NCI-H345 treated with DMSO at 0.1 percent for 48 hours (cell line): Measurements from ENCODE around the gene AQR.
"Not testable (repeated sequence)": the region's sequence is repeated elsewhere in the genome, so short reads cannot be mapped to it uniquely, and the experiment has no call there.

ENCODE experiments used
- DNase-seq: peaks from one replicate; lab custom pipeline; 2025; ENCODE audit not compliant: unreplicated experiment; lab: John Stamatoyannopoulos, UW

AQR gene

DNA sequence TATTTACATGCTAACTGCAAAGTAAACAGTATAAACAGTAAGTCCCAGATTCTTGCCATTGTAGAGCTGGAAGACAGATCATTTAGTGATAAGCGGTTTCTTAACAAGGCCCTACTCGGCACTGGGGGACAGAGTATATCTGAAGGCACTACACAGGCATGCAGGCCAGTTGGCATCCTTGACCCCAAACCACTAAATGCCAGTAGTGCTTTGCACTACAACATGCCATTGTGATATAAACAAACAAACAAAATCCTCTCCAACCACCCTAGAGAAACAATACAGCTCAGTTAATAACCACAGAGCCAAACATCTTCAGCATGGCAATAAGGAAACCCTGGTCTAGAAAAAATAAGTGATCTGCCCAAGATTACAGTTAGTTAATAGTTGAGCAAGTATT is 5.3 kb downstream of the AQR start:
- no peak for DNase-seq

DNA sequence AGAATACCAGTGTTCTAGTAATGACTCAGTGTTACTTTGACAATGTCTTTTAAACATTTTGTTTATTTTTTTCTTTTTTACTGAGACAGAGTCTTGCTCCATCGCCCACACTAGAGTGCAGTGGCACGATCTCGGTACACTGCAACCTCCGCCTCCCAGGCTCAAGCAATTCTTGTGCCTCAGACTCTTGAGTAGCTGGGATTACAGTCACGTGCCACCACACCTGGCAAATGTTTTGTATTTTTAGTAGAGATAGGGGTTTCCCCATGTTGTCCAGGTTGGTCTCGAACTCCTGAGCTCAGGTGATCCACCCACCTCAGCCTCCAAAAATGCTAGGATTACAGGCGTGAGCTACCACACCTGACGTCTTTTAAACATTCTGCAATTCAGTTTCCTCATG is 15.7 kb downstream of the AQR start:
- DNase-seq, result no peak

DNA sequence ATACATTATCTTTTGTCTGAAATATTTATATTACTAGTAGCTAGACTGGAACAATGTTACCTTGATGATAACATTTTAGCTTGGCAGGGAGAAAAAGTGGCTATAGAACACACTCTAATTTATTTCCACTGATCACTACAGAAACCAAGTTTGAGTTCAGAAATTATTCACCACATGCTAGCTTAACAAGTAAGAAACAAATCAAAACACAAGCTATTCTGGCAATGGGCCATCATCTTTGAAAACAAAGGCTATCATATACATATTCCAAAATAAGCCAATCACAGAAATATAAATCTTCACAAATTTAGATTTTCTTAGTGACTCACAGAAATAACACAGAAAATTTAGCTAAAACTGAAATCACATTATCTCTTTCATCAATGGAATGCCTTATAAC is 17.1 kb downstream of the AQR start:
- DNase-seq, result no peak

DNA sequence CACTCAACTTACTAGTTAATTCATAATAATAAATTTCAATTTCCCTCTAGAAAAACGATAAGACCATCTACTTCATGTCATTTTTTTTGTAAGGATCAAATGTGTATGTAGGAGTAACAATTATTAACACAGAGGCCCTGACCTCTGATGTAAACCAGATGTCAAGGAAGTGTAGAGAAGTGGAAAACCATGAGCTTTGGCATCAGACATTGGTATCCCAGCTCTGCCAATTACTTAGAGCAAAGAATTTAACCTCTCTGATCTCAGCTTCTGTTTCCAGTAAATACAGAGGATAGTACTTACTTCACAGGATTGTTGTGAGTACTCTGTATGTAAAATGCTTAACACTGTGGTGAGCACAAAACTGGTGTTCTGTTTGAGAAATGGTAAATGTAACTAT is 17.5 kb downstream of the AQR start:
- no peak for DNase-seq

DNA sequence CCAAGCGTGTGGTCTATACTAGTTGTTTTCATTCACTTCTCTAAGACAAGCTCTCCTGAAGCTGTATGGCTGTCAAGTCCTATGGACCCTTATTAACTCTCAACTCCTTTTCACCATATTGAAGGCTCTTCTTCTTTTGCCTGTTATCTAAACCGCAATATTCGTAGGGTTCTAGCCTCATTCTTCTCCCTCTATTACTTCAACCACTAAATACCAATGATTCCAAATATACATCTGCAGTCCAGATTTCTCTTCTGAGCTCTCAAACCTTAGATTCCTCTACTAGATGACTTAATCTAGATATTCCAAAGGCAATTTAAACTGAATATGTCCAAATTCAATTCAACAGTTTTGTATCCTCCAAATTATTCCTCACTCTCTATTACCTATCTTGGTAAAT is 24.6 kb downstream of the AQR start:
- DNase-seq, result no peak

DNA sequence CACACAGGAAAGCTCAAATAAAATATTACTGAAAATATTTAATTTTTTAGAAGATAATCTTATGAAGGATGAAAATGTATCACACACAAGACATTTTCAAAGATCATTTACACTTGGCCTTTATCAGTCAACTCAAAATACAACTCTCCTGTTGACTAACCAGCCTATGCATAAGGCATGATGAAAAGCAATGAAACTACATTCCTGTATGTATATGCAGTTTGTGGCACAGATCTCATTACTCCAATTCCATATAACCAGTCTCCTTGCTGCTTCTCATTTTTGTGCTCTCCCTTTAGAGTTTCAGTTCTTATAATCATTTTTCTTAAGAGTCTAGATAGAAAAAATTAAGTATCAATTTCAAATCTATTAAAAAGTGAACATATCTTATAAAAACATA is 25.8 kb downstream of the AQR start:
- DNase-seq, result no peak

DNA sequence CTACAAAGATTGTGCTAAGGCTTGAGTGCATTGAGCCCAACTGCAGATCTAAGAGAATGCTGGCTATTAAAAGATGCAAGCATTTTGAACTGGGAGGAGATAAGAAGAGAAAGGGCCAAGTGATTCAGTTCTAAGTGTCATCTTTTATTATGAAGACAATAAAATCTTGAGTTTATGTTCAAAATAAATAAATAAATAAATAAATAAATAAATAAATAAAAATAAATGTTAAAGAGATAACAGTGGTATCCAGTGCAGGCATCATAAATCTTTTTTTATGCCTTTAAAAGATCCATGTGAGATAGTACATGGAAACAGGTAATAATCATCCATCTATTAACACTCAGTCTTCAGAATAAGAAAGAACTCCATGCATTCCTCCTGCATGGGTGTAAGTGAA is 26.3 kb downstream of the AQR start:
- not testable (repeated sequence) for DNase-seq

DNA sequence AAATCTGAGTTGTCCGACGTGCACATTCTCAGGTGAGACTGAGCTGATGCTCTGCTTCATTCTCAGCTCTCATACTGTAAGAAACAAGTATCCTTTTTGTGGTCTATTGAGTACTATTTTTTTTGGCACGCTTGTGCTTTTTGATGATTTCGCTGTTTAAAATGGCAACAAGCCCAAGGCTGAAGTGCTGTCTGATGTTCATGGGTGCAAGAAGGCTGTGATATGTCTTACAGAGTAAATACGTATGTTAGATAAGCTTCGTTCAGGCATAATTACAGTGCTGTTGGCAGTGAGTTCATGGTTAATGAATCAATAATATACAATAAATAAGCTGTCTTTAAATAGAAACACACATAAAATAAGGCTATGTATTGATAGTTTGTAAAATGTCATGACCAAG is 27.2 kb downstream of the AQR start:
- DNase-seq, result no peak

DNA sequence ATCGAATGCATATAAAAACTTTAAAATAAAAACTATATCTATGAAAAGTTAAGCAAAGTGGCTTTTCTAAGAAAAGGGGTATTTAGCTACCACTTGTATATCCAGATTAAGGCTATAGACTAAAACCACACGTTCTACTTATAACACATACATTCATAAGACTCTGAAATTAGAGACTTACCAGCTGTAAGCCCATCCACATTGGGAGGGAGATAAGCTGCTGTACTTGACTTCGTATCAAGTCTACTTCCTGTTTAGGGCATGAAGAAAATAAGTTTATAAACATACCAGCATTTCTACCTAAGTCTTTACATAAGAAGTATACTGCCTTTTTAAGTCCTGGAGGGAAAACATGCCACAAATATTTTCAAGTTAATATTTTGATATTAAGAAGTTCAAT is 27.7 kb downstream of the AQR start:
- DNase-seq, result no peak

DNA sequence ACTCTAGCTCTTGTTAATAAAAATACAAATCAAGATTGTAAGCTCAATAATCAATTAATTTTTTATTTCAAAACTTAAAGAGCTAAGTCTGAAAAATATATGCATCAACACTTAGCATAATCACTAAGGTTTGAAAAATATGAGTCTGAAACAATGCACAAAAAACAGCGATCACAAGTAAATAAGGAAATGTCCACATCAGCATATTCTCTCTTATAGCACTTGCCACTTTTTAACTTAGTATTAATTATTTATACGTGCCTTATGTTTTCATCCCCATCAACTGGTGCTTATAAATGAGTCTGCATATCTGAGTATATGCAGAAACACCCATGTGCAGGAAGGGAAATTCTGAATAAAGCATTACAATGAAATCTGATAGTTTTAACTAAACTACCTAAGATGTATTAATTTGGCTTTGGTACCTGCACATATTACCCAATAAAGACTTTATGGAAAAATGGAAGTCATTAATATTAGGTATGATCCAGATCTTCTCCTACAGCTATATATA is 28.3 kb downstream of the AQR start:
- DNase-seq, result no peak

DNA sequence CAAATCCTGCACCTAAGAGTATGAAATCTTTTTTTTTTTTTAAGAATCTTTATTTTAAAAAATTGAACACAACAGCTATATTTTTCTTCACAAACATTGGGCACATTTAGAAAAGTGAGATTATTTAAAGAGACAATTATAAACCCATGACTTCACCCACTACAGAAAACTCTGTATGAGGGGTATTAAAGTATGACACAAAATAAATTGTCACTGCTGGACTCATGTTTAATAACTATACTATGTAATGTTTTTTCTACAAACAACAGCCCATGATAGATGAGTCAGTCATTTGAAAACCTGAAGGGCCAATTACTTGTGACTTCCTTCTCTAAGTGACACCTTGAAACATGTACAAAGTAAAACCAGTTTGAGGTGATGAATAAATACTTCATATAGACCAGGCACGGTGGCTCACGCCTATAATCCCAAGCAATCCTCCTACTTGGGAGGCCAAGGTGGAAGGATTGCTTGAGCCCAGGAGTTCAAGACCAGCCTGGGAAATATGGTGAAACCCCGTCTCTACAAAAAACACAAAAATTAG is 36.0 kb downstream of the AQR start:
- no peak for DNase-seq

DNA sequence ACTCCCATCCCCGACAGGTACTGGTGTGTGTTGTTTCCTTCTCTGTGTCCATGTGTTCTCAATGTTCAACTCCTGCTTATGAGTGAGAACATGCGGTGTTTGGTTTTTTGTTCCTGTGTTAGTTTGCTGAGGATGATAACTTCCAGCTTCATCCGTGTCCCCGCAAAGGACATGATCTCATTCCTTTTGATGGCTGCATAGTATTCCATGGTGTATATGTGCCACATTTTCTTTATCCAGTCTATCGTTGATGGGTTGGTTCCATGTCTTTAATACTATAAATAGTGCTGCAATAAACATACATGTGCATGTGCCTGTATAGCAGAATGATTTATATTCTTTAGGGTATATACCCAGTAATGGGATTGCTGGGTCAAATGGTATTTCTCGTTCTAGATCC is 41.2 kb downstream of the AQR start:
- not testable (repeated sequence) for DNase-seq

DNA sequence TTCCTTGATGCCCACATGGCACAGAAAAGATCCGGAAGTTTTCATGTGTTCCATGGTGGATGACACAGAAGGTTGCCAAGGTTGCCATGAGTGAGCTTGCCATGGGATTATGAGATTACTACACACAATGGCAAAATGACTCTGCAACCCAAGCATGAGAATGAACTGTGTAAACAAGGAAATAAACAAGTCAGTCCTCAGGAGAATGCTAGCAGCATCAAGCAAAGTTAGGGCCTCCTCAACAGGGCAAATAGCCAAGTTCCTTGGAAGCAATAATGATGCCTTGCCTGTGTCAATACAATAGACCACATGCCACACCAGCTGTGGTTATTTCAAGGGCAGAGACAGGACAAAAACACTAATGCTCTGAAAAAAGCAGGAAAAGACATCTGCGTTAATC is 41.8 kb downstream of the AQR start:
- DNase-seq, result peak; percentile 0

DNA sequence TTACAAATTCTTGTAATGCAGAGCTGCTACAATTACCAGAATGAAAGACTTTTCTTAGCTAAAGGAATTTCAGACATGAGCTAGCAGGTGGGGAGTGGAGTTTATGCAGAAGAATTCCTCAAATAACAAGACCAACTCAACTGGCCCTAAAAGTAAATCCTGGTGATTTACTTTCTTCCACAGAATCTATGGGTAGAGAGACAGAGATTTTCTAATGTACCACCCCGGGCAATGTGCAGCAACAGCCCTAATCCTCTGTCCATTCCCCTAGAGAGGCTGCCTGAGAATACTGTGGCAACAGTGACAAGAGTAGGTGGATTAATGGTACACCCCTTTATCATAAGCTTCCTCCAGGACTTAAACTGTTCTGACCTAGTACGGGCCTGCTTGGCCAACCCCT is 55.2 kb downstream of the AQR start:
- DNase-seq, result no peak

DNA sequence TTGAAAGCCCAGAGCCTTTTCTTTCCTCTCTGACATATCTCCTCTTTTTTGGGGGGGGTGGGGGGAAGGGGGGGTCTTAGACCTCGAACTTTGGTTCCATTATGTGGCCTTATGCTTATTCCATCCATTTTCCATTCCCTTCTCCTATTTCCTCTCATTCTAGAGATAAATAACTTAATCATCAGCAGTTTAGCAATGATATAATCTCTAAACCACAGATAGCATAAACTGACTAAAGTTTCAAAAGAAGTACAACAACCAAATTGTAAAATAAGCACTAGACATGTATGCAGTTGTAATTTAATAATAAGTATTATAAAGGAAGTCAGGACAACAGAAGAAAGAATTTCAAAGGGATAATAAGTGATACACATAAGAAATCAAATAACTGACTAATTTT is 64.5 kb downstream of the AQR start:
- no peak for DNase-seq

DNA sequence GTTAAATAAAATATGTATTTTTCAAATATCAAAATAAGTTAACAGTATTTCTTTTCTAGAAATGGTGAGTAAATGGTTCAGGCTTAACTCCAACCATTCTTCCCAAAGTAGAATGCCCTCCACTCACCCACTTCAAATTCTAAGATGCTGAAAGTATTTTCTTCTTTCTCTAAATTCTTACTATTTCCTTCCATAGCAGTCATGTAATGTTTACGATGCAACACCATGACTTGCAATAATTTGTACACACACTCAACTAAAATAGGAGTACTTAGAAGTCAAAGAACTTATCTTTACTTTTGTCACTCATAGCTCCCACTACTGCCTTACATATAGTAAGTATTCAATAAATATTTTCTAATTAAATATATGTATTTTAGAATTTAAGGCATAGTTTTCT is 65.0 kb downstream of the AQR start:
- DNase-seq, result no peak

DNA sequence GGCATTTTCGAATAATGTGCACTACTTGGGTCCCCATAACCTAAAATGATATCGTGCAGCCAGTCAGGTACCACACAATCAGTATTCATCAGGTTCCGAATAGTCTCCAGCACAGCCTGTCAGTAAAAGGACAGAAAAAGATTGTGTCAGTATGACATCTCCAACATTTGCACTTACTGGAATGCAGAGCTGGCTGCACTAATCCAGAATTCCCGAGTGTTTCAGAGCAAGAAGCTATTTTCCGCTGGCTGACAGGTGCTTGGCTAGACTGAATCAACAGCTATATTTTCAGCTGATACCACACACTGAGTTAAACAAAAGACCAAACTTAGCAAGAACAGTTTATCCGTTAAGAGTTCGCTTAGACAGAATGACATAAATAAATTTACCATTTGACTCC is 68.8 kb downstream of the AQR start:
- no peak for DNase-seq

DNA sequence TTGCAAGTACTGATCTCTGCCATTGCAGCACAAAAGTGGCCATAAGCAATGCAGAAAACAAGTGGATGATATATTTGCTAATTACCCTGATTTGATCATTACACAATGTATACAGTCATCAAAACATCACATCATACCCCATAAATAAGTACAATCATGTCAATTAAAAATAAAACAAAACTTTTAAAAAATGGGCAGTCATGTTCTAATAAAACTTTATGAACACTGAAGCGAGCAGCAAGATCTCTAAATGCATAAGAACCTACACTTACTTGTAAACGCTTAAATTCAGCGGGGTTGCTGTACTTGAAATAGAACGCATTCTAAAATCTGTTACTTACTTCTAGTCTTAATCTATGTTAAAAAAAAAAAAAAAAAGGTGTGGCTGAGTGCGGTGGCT is 73.4 kb downstream of the AQR start:
- no peak for DNase-seq

DNA sequence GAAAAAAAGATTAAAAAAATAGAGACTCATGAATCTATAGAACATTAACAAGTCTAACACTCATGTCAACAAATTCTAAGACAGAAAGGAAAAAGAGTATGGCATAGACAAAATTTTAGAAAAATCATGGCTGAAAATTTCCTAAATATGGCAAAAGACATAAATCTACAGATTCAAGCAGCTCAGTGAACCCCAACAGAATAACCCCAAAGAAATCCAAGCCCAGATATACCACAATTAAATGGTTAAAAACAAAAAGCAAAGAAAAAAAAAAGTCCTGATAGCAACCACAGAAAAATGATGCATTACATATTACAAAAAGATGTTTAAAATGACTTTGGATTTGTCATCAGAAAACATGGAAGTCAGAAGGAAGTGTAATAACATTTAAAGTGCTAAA is 75.6 kb downstream of the AQR start:
- no peak for DNase-seq

DNA sequence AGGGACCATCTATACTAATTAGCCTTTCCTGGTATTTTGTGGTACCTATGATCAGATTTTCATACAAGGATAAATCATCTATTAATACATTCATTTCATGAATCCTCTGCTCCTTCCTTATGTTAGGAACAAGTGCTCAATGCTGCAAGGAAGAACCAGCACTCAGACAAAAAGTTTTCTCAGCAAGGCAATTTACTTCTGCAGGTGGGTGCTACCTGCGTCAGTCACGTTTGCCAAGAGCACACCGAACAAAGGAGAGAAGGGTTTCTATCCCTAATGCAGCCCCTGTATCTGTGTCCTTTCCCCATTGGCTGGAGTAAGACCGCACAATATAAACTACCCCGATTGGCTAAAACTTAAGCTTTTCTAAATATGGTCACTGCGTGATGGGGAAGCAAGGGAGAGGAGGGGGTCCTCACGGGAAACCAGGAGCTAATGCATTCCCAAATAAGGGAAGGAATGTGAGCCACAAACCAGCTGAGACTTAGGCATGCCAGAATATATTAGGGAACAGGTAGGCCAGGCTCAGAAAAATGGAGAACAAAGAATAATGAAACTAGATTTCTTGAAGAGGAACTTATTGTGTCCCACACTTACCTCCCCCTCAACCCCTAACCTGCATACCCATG is 76.5 kb downstream of the AQR start:
- no peak for DNase-seq

DNA sequence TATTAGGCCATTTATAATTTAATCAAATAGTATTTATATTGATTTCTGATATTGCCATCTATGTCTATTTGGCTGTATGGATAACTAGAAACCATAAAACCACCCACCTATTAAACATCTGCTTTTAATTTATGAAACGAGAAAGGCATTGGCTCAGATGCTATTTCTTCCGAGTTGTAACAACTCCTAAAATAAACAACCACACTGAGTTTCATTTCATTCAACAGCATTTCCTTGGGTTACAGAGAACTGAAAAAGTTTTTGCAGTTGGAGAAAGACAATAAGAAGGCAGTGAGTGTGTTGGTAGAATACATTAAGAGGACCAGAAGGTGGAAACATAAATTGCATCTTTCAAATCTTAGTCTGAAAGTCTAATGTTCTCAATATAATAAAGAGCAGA is 79.1 kb downstream of the AQR start:
- no peak for DNase-seq

DNA sequence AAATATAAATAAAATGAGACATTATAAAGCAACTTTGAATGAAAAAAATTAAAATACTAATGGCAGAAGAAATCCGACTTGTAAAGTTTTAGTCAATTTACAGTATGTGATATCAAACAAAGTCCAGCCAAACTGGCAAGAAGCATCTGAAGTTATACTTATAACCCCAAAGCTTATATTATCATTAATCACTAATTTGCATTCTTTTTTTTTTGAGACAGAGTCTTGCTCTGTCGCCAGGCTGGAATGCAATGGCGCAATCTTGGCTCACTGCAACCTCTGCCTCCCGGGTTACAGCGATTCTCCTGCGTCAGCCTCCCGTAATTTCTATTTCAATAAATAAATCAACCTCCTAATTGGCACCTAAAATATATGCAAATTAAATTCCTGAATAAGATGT is 80.1 kb downstream of the AQR start:
- no peak for DNase-seq

DNA sequence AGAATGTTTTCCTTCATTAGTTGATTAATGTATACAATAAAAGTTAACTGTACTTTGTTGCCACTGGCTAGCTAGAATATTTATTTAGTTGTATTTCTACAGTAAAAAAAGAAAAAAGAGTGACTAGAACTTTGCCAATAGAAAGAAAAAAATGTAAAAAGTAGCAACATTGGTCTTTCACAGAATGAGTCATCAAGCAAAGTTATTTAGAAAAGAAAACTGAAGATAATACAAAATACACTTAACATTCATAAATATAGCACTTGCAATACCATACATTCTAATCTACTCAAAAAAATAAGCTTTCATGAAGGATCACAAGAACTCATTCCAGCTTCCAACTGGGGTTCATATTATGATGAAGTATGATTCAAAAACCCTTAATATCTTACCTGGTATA is 83.4 kb downstream of the AQR start:
- no peak for DNase-seq
